GM18519 (cell line): Measurements from ENCODE around the gene ANKRD11.

Source experiments
- ATAC-seq: cut with Tn5 transposase; IDR thresholded peaks from one replicate; pipeline ENCODE4 v1.9.1; 2021; ENCODE audit warnings: mild to moderate bottlenecking, moderate library complexity; ENCODE audit not compliant: unreplicated experiment, low FRiP score

Gene ANKRD11

GRCh38 chr16:89507214-89507833 is 17.0 kb upstream of the ANKRD11 start:
- ATAC-seq = no peak

GRCh38 chr16:89506791-89507191 is 16.4 kb upstream of the ANKRD11 start:
- ATAC-seq = no peak

- ATAC-seq = no peak
Observed at GRCh38 chr16:89506113-89506504, 15.7 kb upstream of the ANKRD11 start.

- ATAC-seq = no peak
Observed at GRCh38 chr16:89505204-89506112, 15.1 kb upstream of the ANKRD11 start.

GRCh38 chr16:89504091-89504490 is 13.7 kb upstream of the ANKRD11 start:
- ATAC-seq = no peak

GRCh38 chr16:89502081-89502843 is 11.9 kb upstream of the ANKRD11 start:
- no peak for ATAC-seq

- no peak for ATAC-seq
Observed at GRCh38 chr16:89499767-89500166, 9.4 kb upstream of the ANKRD11 start.

GRCh38 chr16:89498839-89499238 is 8.5 kb upstream of the ANKRD11 start:
- no peak for ATAC-seq

- no peak for ATAC-seq
Observed at GRCh38 chr16:89495121-89495520, 4.8 kb upstream of the ANKRD11 start.

GRCh38 chr16:89493776-89494175 is 3.4 kb upstream of the ANKRD11 start:
- ATAC-seq = no peak

GRCh38 chr16:89491974-89492687 is 1.8 kb upstream of the ANKRD11 start:
- ATAC-seq = no peak

- no peak for ATAC-seq
Observed at GRCh38 chr16:89491238-89491869, 993 bp upstream of the ANKRD11 start.

- ATAC-seq = no peak
Observed at GRCh38 chr16:89489898-89490438, 393 bp downstream of the ANKRD11 start.

- ATAC-seq = no peak
Observed at GRCh38 chr16:89489040-89489897, 1.1 kb downstream of the ANKRD11 start.

GRCh38 chr16:89485701-89486246 is 4.6 kb downstream of the ANKRD11 start:
- ATAC-seq = no peak

GRCh38 chr16:89484923-89485679 is 5.3 kb downstream of the ANKRD11 start:
- no peak for ATAC-seq

- no peak for ATAC-seq
Observed at GRCh38 chr16:89484041-89484501, 6.3 kb downstream of the ANKRD11 start.

- ATAC-seq = no peak
Observed at GRCh38 chr16:89482817-89483205, 7.5 kb downstream of the ANKRD11 start.
